NCI-H748 treated with DMSO at 0.1 percent for 48 hours (cell line): ENCODE data around the gene ADAM17.

Experiments
- DNase-seq: peaks from one replicate; lab custom pipeline; 2025; lab: John Stamatoyannopoulos, UW

Gene ADAM17

GRCh38 chr2:9471206-9471605, 84.4 kb downstream of the ADAM17 start:
- no peak for DNase-seq

GRCh38 chr2:9467687-9468086, 87.9 kb downstream of the ADAM17 start:
- no peak for DNase-seq

- no peak for DNase-seq
These were observed 89.4 kb downstream of the ADAM17 start for GRCh38 chr2:9466147-9466683.

GRCh38 chr2:9465170-9465569, 90.5 kb downstream of the ADAM17 start:
- DNase-seq, result no peak

- no peak for DNase-seq
These were observed 92.0 kb downstream of the ADAM17 start for GRCh38 chr2:9463698-9464034.

- peak; percentile 31 for DNase-seq
These were observed 92.5 kb downstream of the ADAM17 start for GRCh38 chr2:9462886-9463697.

- DNase-seq, result no peak
These were observed 93.3 kb downstream of the ADAM17 start for GRCh38 chr2:9462313-9462712.

- DNase-seq, result no peak
These were observed 94.6 kb downstream of the ADAM17 start for GRCh38 chr2:9461079-9461478.

DNA sequence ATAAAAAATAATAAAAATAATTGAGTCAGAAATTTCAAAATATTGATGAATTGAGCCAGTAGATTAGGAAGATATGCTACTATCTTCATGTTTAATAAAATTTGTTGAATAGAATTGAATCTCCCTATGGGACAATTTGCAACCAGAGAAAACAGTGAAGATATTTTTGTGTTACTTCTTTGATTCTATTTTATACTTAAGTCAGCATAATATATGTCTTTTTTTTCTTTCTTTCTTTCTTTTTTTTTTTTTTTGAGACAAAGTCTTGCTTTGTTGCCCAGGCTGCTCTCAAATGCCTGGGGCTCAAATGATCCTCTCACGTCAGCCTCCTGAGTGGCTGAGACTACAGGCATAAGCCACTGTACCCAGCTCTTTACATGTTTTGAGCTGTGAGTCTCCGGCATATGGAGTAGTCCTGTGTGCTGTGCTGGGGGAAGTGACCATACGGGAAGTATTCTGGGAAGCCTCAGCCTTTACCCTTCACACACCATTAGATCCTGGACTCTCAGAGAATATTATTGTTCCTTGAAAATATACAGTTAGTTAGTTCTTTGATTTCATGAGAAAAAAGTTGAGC, 95.1 kb downstream of the ADAM17 start:
- no peak for DNase-seq

- DNase-seq, result no peak
These were observed 104.4 kb downstream of the ADAM17 start for GRCh38 chr2:9451231-9451630.

DNA sequence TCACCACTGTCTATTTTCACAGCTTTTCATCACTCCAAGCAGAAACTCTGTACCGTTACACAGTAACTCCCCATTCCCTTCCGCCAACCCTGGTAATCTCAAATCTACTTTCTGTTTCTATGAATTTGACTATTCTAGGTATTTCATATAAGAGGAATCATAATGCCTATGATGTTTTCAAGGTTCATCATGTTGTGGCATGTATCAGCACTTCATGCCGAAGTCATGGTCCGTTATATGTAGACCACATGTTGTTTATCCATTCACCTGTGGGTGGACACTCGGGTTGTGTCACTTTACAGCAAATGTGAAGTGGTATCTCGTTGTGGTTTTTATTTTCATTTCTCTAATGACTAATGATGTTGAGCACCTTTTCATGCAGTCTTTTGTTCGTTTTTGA, 110.5 kb downstream of the ADAM17 start:
- no peak for DNase-seq

- no peak for DNase-seq
These were observed 112.1 kb downstream of the ADAM17 start for GRCh38 chr2:9443526-9443925.

DNA sequence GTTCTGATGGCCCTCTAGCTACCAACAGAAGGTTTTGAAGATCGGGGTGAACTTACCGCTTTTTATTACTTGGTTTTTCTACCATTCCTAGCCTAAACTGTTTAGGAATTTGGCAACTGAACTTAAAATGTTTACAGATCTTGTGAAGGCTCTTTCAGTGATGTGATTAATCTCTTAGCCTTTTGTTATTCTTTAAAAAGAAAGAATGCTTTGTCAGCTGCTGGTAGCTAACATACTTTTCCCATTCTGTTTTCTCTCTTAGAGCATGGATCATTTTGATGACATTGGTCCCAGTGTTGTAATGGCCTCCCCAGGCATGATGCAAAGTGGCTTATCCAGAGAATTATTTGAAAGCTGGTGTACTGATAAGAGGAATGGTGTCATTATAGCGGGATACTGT, 114.1 kb downstream of the ADAM17 start:
- no peak for DNase-seq

- no peak for DNase-seq
These were observed 115.4 kb downstream of the ADAM17 start for GRCh38 chr2:9440058-9440727.

- no peak for DNase-seq
These were observed 116.1 kb downstream of the ADAM17 start for GRCh38 chr2:9439536-9439935.
